ENCODE measurements around the gene PLEKHG3. TPM values are rescaled to one million over a fixed set of nuclear protein-coding genes. Genes with fewer than 3 reads are reported as not detected.

The PLEKHG3 gene
- total and polyA plus RNA-seq, 2 of the 13 experiments (the other 11 are each of a cell fraction or from before 2014, with no cell fraction given) = 7.1 to 9.8 TPM

- TF ChIP-seq CEBPZ (IDR thresholded peaks at IDR 0.05; ENCODE audit: low read length) = no peak
- TF ChIP-seq, protein P1, sequence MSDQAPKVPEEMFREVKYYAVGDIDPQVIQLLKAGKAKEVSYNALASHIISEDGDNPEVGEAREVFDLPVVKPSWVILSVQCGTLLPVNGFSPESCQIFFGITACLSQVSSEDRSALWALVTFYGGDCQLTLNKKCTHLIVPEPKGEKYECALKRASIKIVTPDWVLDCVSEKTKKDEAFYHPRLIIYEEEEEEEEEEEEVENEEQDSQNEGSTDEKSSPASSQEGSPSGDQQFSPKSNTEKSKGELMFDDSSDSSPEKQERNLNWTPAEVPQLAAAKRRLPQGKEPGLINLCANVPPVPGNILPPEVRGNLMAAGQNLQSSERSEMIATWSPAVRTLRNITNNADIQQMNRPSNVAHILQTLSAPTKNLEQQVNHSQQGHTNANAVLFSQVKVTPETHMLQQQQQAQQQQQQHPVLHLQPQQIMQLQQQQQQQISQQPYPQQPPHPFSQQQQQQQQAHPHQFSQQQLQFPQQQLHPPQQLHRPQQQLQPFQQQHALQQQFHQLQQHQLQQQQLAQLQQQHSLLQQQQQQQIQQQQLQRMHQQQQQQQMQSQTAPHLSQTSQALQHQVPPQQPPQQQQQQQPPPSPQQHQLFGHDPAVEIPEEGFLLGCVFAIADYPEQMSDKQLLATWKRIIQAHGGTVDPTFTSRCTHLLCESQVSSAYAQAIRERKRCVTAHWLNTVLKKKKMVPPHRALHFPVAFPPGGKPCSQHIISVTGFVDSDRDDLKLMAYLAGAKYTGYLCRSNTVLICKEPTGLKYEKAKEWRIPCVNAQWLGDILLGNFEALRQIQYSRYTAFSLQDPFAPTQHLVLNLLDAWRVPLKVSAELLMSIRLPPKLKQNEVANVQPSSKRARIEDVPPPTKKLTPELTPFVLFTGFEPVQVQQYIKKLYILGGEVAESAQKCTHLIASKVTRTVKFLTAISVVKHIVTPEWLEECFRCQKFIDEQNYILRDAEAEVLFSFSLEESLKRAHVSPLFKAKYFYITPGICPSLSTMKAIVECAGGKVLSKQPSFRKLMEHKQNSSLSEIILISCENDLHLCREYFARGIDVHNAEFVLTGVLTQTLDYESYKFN (CRISPR knock-in tag; conservative IDR thresholded peaks at IDR 0.05) = peak; percentile 80
- TF ChIP-seq, protein P2, sequence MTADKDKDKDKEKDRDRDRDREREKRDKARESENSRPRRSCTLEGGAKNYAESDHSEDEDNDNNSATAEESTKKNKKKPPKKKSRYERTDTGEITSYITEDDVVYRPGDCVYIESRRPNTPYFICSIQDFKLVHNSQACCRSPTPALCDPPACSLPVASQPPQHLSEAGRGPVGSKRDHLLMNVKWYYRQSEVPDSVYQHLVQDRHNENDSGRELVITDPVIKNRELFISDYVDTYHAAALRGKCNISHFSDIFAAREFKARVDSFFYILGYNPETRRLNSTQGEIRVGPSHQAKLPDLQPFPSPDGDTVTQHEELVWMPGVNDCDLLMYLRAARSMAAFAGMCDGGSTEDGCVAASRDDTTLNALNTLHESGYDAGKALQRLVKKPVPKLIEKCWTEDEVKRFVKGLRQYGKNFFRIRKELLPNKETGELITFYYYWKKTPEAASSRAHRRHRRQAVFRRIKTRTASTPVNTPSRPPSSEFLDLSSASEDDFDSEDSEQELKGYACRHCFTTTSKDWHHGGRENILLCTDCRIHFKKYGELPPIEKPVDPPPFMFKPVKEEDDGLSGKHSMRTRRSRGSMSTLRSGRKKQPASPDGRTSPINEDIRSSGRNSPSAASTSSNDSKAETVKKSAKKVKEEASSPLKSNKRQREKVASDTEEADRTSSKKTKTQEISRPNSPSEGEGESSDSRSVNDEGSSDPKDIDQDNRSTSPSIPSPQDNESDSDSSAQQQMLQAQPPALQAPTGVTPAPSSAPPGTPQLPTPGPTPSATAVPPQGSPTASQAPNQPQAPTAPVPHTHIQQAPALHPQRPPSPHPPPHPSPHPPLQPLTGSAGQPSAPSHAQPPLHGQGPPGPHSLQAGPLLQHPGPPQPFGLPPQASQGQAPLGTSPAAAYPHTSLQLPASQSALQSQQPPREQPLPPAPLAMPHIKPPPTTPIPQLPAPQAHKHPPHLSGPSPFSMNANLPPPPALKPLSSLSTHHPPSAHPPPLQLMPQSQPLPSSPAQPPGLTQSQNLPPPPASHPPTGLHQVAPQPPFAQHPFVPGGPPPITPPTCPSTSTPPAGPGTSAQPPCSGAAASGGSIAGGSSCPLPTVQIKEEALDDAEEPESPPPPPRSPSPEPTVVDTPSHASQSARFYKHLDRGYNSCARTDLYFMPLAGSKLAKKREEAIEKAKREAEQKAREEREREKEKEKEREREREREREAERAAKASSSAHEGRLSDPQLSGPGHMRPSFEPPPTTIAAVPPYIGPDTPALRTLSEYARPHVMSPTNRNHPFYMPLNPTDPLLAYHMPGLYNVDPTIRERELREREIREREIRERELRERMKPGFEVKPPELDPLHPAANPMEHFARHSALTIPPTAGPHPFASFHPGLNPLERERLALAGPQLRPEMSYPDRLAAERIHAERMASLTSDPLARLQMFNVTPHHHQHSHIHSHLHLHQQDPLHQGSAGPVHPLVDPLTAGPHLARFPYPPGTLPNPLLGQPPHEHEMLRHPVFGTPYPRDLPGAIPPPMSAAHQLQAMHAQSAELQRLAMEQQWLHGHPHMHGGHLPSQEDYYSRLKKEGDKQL (CRISPR knock-in tag; IDR thresholded peaks at IDR 0.05; ENCODE audit: low read depth) = peak; percentile 67; the same call in 1 of the 2 replicates
- TF ChIP-seq ARHGAP35 (CRISPR knock-in tag; IDR thresholded peaks at IDR 0.05; ENCODE audit: borderline replicate concordance) = peak; percentile 34; the same call in 1 of the 2 replicates
- TF ChIP-seq NR2F1 (CRISPR knock-in tag; IDR thresholded peaks at IDR 0.05) = peak; percentile 88 to 91
- TF ChIP-seq ZNF329 (CRISPR knock-in tag; IDR thresholded peaks at IDR 0.05; ENCODE audit: low read depth) = no peak
- TF ChIP-seq, protein P3, sequence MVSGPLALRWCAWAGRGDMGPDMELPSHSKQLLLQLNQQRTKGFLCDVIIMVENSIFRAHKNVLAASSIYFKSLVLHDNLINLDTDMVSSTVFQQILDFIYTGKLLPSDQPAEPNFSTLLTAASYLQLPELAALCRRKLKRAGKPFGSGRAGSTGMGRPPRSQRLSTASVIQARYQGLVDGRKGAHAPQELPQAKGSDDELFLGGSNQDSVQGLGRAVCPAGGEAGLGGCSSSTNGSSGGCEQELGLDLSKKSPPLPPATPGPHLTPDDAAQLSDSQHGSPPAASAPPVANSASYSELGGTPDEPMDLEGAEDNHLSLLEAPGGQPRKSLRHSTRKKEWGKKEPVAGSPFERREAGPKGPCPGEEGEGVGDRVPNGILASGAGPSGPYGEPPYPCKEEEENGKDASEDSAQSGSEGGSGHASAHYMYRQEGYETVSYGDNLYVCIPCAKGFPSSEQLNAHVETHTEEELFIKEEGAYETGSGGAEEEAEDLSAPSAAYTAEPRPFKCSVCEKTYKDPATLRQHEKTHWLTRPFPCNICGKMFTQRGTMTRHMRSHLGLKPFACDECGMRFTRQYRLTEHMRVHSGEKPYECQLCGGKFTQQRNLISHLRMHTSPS (CRISPR knock-in tag; IDR thresholded peaks at IDR 0.05; ENCODE audit: low read depth) = no peak
Observed at GRCh38 chr14:64706593-64707193, 2.5 kb downstream of the PLEKHG3 start (continued).
